NCI-H2227 (cell line): ENCODE results near the gene PRSS58.

Source experiments
- DNase-seq: peaks from one replicate; lab custom pipeline; 2025; ENCODE audit not compliant: unreplicated experiment; lab: John Stamatoyannopoulos, UW

PRSS58 gene

GRCh38 chr7:142257958-142258357 is at the start of gene PRSS58:
PRSS58 (minus strand) TSS chr7:142258058; CDS start chr7:142257707, 351 bp downstream.
- no peak for DNase-seq

DNA sequence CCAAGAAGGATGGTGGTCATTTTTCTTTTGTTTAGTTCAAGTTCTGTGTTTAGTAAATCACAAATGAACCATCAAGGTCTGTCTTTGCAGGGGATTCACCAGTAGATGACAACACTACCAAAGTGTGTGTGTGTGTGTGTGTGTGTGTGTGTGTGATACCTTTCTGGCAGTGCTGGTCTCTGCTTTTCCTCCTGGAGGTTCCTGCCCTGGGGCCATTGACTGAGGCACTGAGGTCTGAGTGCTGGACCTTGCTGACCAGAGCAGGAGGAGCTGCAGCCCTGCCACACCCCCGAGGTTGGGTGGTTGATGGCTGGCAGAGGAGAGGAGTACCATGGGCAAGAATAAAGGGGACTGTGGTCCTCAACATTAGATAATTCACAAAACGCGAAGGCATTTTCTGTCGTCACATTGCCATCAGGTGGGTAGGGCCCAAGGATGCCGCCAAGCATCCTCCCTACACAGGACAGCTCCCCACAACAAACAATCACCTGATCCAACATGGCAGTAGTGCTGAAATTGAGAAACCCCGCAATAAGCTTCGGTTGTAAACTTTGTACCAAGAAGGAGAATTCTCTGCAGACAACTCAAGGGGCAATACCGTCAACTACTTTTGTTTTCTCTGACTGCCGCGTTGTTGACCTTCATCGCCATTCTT is 49.5 kb upstream of the PRSS58 start:
- no peak for DNase-seq

DNA sequence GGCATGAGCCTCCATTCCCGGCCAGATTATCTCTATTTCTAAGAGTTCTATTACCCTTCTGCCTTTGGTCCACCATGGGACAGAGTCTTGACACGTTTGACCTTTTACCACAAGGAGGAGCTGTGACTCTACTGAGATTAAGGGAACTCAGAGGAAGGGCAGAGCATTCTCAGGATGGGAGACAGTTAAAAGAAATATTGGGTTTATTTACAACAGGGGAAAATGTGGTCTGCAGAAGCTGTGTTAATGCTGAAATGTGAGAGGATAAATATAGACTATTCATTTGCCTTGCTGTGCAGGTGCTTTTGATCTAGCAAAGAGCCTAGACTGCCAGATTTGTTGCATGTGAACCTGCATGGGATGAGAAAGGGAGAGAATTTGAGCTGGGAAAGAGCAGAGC is 45.8 kb upstream of the PRSS58 start:
- no peak for DNase-seq

- DNase-seq = no peak
Measured at GRCh38 chr7:142301923-142302550, 44.2 kb upstream of the PRSS58 start.

GRCh38 chr7:142301299-142301698 is 43.4 kb upstream of the PRSS58 start:
- DNase-seq = no peak

GRCh38 chr7:142300689-142301088 is 42.8 kb upstream of the PRSS58 start:
- no peak for DNase-seq

DNA sequence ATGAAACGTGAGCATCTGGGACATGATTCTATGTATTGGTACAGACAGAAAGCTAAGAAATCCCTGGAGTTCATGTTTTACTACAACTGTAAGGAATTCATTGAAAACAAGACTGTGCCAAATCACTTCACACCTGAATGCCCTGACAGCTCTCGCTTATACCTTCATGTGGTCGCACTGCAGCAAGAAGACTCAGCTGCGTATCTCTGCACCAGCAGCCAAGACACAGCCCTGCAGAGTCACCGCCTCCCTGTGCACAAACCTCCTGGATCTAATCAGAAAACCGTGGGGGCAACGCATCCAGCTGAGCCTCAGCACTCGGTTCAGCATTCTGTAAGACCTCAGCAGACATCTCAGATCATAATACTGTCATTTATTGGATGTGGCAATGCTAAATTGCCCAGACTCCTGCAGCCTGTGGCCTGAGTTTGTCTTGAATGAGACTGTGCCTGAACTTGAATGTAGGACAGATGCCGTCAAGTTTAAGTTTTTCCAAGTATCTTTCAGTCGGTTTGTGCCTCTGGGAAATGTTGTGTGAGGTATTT is 41.5 kb upstream of the PRSS58 start:
- DNase-seq = no peak

DNA sequence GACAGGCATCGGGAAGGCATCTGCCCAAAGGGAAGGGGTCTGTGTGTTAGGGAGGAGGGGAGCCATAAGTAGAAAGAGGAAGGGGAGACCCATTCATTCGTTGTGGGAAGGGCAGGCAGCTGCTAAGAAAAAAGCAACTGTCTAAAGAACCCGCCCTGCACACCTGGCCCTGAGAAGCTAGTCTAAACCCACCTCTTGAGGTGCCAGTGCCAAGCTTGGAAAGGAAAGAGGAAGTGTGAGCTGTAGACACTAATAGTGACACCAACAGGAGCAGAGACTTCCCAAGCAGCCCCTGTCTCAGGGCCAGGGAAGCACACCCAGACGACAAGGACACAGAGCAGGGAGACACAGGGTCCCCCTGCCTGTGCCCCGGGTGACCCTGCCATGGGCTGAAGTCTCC is 40.8 kb upstream of the PRSS58 start:
- no peak for DNase-seq

- no peak for DNase-seq
Measured at GRCh38 chr7:142298009-142298408, 40.2 kb upstream of the PRSS58 start.

DNA sequence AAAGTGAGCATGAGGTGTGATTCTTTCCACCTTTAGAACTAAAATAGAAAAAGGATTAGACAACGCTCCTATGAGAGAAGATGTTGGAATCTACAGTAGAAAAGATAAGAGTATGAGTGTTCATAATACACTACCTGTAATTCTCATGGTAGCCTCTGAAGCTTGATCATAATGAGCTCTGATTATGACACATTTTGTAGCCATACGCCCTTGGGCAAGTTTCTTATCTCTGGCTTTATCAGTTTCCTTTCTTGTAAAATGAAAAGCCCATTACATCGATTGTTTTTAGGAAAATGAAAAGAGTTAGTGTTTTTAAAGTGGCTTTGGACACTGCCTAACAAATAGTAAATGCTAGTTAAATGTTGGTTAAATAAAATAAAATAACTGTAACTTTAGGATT is 22.4 kb upstream of the PRSS58 start:
- DNase-seq = no peak

GRCh38 chr7:142279601-142280000 is 21.7 kb upstream of the PRSS58 start:
- no peak for DNase-seq

GRCh38 chr7:142275028-142275427 is 17.2 kb upstream of the PRSS58 start:
- DNase-seq = no peak

- DNase-seq = no peak
Measured at GRCh38 chr7:142272841-142273240, 15.0 kb upstream of the PRSS58 start.

GRCh38 chr7:142263598-142264380 is 5.9 kb upstream of the PRSS58 start:
- no peak for DNase-seq

GRCh38 chr7:142250705-142251104 is 7.2 kb downstream of the PRSS58 start:
- DNase-seq = no peak

DNA sequence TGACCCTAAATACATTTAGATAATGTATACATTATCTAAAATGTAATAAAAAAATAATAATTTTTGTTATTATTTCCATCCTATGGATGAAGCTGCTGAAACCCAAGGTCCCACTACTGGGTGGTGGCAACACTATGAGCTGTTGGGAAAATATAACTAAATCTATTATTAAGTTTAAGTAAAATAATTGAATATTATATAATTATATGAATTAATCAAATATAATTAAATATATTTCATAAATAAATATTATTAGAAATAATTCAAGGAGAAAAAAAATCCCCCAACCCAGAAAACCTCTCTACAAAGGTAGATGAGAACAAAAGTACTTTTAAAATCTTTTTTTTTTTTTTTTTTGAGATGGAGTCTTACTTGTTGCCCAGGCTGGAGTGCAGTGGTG is 7.9 kb downstream of the PRSS58 start:
- DNase-seq = no peak

DNA sequence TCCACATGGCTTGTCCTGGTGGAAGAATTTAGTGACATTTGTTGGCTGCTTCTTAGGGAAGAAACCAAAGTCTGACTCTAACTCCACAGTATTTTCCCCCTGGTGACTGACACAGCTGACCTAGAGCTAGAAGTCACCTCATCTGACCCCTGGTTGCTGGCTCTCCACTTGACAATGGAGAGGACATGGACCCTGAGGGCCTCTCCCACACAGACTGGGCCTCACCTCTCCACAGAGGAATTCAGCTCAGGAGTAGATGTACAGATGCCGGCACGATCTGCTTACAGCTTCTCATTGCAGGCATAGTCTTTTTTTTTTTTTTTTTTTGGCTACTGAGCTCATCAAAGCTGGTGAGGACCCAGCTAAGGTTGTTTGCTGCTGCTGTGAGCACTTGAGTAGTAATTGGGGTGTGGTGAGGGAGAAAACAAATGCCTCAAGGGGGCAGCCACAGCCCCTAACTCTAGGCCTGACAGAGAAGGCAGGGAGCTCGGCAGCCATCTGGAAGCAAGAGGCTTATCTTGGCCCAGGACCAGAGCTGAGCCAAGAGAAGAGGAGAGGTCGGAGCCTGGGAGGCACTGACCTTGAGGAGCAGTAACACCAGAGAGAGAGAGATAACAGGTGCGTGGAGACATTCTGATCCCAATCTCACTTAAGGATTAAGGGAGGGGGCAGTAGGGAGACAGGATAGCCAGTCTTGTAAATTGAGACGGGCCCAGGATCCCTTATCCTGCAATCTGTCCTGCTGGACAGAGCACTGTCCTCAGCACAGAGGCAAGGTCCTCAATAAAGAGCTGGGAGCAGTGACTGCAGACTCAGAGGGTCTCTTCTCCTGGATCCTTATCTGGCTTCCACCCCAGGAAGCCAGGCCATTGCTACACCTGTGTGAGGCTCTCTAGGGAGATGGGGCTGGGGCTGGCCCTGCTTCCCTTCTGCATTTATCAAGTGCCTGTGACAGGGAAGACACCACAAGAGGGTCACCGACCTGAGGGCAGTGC is 9.4 kb downstream of the PRSS58 start:
- no peak for DNase-seq

GRCh38 chr7:142243823-142244222 is 14.0 kb downstream of the PRSS58 start:
- DNase-seq = no peak

DNA sequence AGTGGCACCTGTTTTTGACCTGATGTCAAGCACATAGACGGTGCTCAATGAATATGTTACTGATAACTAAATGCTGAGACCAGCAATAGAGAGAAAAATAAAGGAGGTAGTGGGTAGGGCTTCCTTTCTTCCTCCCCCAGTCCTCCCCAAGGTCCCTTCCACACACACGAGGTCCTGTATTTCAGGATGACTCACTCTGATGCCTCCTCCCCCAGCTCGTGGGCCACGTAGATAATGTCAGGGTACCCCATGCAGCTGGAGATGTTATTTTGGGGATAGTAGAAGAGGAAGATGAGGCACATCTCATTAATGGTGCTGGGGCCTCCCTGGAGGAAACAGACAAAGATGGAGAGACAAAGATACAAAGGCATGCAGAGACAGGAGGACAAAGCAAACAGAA is 17.3 kb downstream of the PRSS58 start:
- DNase-seq = no peak

DNA sequence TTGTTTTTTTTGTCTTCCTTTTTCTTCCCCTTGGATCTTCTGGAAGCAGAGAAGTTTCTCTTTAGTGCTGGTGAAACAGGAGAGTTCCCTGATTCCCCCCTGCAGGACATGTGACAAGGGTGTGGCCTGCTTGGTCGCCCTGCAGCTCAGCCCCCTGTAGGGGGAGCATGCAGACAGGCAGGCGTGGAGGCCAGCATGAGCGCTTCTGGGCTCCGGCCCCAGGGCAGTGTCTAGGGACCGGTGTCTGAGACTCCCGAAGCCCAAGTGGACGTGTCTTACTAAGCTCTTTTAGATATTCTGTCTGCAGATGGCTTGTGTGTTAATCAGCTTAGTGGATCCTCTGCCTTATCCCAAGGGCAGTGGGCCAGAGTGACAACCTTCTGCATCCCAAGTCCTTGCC is 26.1 kb downstream of the PRSS58 start:
- no peak for DNase-seq
